Spleen (tissue), 7 donors: ENCODE measurements around the gene GLTPD2.

Experiments used
- POLR2A ChIP-seq, 3 donors: fragments of 450-650 bp; IDR thresholded peaks; one replicate each; pipeline ENCODE4 v1.5.1; 2017; ENCODE audit warnings: antibody characterized with exemption in 3 of 3, mild to moderate bottlenecking in 1 of 3
- POLR2AphosphoS5 ChIP-seq, 3 donors: sonication (generic); formaldehyde crosslinking; IDR thresholded peaks; one replicate each; pipeline ENCODE4 v1.5.1; 2017; ENCODE audit warnings: antibody characterized with exemption in 3 of 3
- TF ChIP-seq, protein P1 (sequence below), 11 experiments: fragments of 200-600 bp in 7 of 11; fragments of 450-650 bp in 4 of 11; sonication (generic) in 4 of 11; IDR thresholded peaks in 8 of 11; conservative IDR thresholded peaks in 3 of 11; 1 replicate in 7 of 11; 2 replicates in 4 of 11; pipeline versions ENCODE4 v1.4.0 to v1.8.0; 2016 to 2021; ENCODE audit warnings: antibody characterized with exemption in 11 of 11, inconsistent platforms in 4 of 11, mild to moderate bottlenecking in 1 of 11
- donor health status: DM: no; HTN: no; CAD: no; lungs with moderate emphysema.
- donor health status: DM: no; HTN: no; CAD: no.
- donor health status: DM: no; HTN: no; CAD: no.

DNA sequence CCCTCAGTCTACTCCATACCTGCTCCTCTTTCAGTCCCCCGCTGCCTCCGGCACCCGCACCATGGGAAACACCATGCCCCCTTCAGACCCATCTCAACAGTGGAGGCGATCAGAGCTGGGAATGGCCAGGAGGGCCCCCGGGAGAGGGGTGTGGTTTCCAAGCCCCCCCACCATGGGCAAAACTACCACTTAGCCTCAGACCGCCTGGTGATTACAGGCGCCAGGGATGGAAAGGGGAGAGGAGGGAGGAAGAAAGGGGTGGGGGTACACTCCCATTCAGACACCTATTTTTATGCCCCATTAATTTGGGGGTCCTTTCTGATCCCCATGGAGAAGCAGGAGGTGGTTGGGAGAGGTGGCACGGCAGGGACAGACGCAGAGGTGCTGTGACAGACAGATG, 13.5 kb downstream of the GLTPD2 start, which contains the start of gene C17orf114:
- TF ChIP-seq, protein P1, sequence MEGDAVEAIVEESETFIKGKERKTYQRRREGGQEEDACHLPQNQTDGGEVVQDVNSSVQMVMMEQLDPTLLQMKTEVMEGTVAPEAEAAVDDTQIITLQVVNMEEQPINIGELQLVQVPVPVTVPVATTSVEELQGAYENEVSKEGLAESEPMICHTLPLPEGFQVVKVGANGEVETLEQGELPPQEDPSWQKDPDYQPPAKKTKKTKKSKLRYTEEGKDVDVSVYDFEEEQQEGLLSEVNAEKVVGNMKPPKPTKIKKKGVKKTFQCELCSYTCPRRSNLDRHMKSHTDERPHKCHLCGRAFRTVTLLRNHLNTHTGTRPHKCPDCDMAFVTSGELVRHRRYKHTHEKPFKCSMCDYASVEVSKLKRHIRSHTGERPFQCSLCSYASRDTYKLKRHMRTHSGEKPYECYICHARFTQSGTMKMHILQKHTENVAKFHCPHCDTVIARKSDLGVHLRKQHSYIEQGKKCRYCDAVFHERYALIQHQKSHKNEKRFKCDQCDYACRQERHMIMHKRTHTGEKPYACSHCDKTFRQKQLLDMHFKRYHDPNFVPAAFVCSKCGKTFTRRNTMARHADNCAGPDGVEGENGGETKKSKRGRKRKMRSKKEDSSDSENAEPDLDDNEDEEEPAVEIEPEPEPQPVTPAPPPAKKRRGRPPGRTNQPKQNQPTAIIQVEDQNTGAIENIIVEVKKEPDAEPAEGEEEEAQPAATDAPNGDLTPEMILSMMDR (IDR thresholded peaks at IDR 0.05 in 8 of 11, conservative IDR thresholded peaks at IDR 0.05 in 3 of 11): no peak
- TF ChIP-seq POLR2A (IDR thresholded peaks at IDR 0.05) (no peak), POLR2AphosphoS5 (IDR thresholded peaks at IDR 0.05) (no peak)
